Left lung (tissue), 10 donors: Measurements from ENCODE around the gene ZNF76. TPM values are rescaled to one million over a fixed set of nuclear protein-coding genes. Genes with fewer than 3 reads are reported as not detected.

Experiments
- ATAC-seq: fragments of 200-7000 bp; cut with Tn5 transposase; one replicate; pipeline ENCODE4 v1.9.1; 2020; ENCODE audit warnings: moderate library complexity
- DNase-seq, 4 donors: peaks; one replicate each; pipeline ENCODE4 v3.0.0-alpha.2; 2013 to 2020
- H3K27ac ChIP-seq, 2 donors: fragments of 200-600 bp; sonication (generic) in 1 of 2; one replicate each; pipeline versions ENCODE4 v1.5.0 to v1.8.0; 2020 to 2021
- H3K27me3 ChIP-seq, 2 donors: fragments of 200-600 bp; sonication (generic) in 1 of 2; one replicate each; pipeline versions ENCODE4 v1.5.0 to v1.8.0; 2020 to 2021
- H3K36me3 ChIP-seq, 2 donors: fragments of 200-600 bp; sonication (generic) in 1 of 2; one replicate each; pipeline versions ENCODE4 v1.5.0 to v1.8.0; 2020 to 2021
- H3K4me1 ChIP-seq, 2 donors: fragments of 200-600 bp; one replicate each; pipeline ENCODE4 v1.8.0; 2021
- H3K4me3 ChIP-seq, 2 donors: fragments of 200-600 bp; sonication (generic) in 1 of 2; one replicate each; pipeline versions ENCODE4 v1.5.0 to v1.8.0; 2020 to 2021; ENCODE audit warnings: mild to moderate bottlenecking in 1 of 2
- H3K9me3 ChIP-seq, 2 donors: fragments of 200-600 bp; sonication (generic) in 1 of 2; one replicate each; pipeline versions ENCODE4 v1.5.0 to v1.8.0; 2020 to 2021
- CTCF ChIP-seq, 2 donors: fragments of 200-600 bp; sonication (generic) in 1 of 2; IDR thresholded peaks; one replicate each; pipeline versions ENCODE4 v1.5.0 to v1.8.0; 2021; ENCODE audit warnings: antibody characterized with exemption in 2 of 2
- intact Hi-C, 2 donors: fragments of 100-400 bp; cut with DNase I; formaldehyde crosslinking; loops; one replicate each; pipeline versions ENCODE4 v1.11.2 to v1.14.2; 2022
- polyA plus RNA-seq, 6 donors: library from polyadenylated mRNA; unstranded; fragments of 120-200 nt; gene quantifications; one replicate each; pipeline ENCODE4 v1.2.1, GENCODE V29; 2013; ENCODE audit not compliant: insufficient read length in 6 of 6
- total RNA-seq, 2 donors: library from RNA; stranded (reverse); fragmentation: NEBNext Ultra II Directional; extraction: Animal tissue kit (Norgen Biotek cat#: 25700); gene quantifications; one replicate each; pipeline ENCODE4 v1.2.1, GENCODE V29; 2021
- donor health status: DM: no; HTN: yes; CAD: no.
- donor health status: DM: no; HTN: no; CAD: no.

ZNF76 gene
- total and polyA plus RNA-seq, 8 donors = 28.3 to 44.4 (median 41.0) TPM

- Histone ChIP-seq H3K4me1 (peaks cover 8 to 16% of the 10 kb centered on the region in 2 donors), H3K27me3 (peaks cover 13 to 63% of the 10 kb centered on the region in 2 donors), H3K36me3 (no peaks in the 10 kb centered on the region), H3K4me3 (no peak overlapping the region), H3K9me3 (no peaks in the 10 kb centered on the region), H3K27ac (no peak overlapping the region)
- no peak for TF ChIP-seq CTCF (IDR thresholded peaks at IDR 0.05)
- ATAC-seq (peak; percentile 37), DNase-seq (peak in 1 of 4 donors; percentile 57)
- intact Hi-C loops = no loop called here
These were observed 41.5 kb upstream of the ZNF76 start for GRCh38 chr6:35218021-35218420.

GRCh38 chr6:35218456-35218855 lies 41.1 kb upstream of the ZNF76 start:
- intact Hi-C loops = no loop called here
- no peak overlapping the region for H3K4me3 ChIP-seq
- H3K36me3 ChIP-seq = no peaks in the 10 kb centered on the region
- no peak overlapping the region for H3K27ac ChIP-seq
- ATAC-seq = no peak
- peaks cover 9 to 59% of the 10 kb centered on the region in 2 donors for H3K27me3 ChIP-seq
- H3K9me3 ChIP-seq = no peaks in the 10 kb centered on the region
- TF ChIP-seq CTCF (IDR thresholded peaks at IDR 0.05) = no peak
- no peak for DNase-seq
- H3K4me1 ChIP-seq = peaks cover 6 to 12% of the 10 kb centered on the region in 2 donors

- no peak overlapping the region for H3K27ac ChIP-seq
- peaks cover 3 to 45% of the 10 kb centered on the region in 2 donors for H3K27me3 ChIP-seq
- ATAC-seq (no peak), DNase-seq (no peak)
- intact Hi-C loops = no loop called here
- H3K4me1 ChIP-seq = peaks cover 0 to 1% of the 10 kb centered on the region in 2 donors
- no peak for TF ChIP-seq CTCF (IDR thresholded peaks at IDR 0.05)
- H3K4me3 ChIP-seq = no peak overlapping the region
- no peaks in the 10 kb centered on the region for H3K36me3 ChIP-seq
- no peaks in the 10 kb centered on the region for H3K9me3 ChIP-seq
These were observed 39.7 kb upstream of the ZNF76 start for GRCh38 chr6:35219683-35220326.

GRCh38 chr6:35220711-35221110 lies 38.8 kb upstream of the ZNF76 start:
- intact Hi-C loops = no loop called here
- no peaks in the 10 kb centered on the region for H3K4me1 ChIP-seq
- peaks cover 0 to 36% of the 10 kb centered on the region in 2 donors for H3K27me3 ChIP-seq
- no peak overlapping the region for H3K4me3 ChIP-seq
- DNase-seq (no peak), ATAC-seq (no peak)
- TF ChIP-seq CTCF (IDR thresholded peaks at IDR 0.05) = no peak
- H3K9me3 ChIP-seq = no peaks in the 10 kb centered on the region
- no peak overlapping the region for H3K27ac ChIP-seq
- H3K36me3 ChIP-seq = no peaks in the 10 kb centered on the region

GRCh38 chr6:35223396-35223795 lies 36.1 kb upstream of the ZNF76 start:
- Histone ChIP-seq H3K4me3 (no peak overlapping the region), H3K4me1 (no peaks in the 10 kb centered on the region), H3K36me3 (no peaks in the 10 kb centered on the region), H3K27ac (no peak overlapping the region), H3K27me3 (peaks cover 0 to 13% of the 10 kb centered on the region in 2 donors), H3K9me3 (no peaks in the 10 kb centered on the region)
- ATAC-seq = no peak
- DNase-seq = no peak
- intact Hi-C loops = no loop called here
- TF ChIP-seq CTCF (IDR thresholded peaks at IDR 0.05) = no peak
